Activated CD8-positive, alpha-beta memory T cell treated with anti-CD3 and anti-CD28 coated beads for 48 hours (primary cell): ENCODE measurements around the gene GREB1L.
"Not testable (repeated sequence)": the region's sequence is repeated elsewhere in the genome, so short reads cannot be mapped to it uniquely, and the experiment has no call there.

Experiments
- DNase-seq, 3 experiments: peaks; one replicate each; pipeline ENCODE4 v3.0.0-alpha.2; 2020; ENCODE audit warnings: low read depth in 2 of 3, low spot score in 2 of 3

The GREB1L gene

DNA sequence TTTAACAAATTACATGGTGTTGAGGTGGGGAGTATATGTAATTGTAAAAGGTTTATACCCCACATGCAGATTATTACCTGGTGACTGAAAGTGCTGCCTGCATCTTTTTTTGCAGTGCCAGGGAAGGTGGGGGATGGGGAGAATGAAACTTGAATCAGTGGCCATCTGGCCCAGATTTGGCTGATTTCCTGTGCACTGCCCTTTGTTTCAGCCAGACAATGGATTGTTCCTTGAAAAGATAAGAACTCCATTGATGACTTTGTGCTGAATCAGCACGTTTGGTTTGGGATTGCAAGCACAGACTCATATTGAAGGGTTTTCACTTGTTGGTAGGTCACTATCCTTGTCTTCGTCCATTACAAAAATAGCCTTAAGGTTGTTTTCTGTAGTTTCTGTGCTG is 20.9 kb downstream of the GREB1L start:
- no peak for DNase-seq

GRCh38 chr18:21264651-21265050 is 22.6 kb downstream of the GREB1L start:
- no peak for DNase-seq

- no peak for DNase-seq
Observed at GRCh38 chr18:21265971-21266673, 24.1 kb downstream of the GREB1L start.

- DNase-seq: no peak
Observed at GRCh38 chr18:21267400-21267799, 25.4 kb downstream of the GREB1L start.

- no peak for DNase-seq
Observed at GRCh38 chr18:21269349-21269748, 27.3 kb downstream of the GREB1L start.

- DNase-seq: no peak
Observed at GRCh38 chr18:21270453-21270852, 28.4 kb downstream of the GREB1L start.

GRCh38 chr18:21272016-21272579 is 30.1 kb downstream of the GREB1L start:
- no peak for DNase-seq

DNA sequence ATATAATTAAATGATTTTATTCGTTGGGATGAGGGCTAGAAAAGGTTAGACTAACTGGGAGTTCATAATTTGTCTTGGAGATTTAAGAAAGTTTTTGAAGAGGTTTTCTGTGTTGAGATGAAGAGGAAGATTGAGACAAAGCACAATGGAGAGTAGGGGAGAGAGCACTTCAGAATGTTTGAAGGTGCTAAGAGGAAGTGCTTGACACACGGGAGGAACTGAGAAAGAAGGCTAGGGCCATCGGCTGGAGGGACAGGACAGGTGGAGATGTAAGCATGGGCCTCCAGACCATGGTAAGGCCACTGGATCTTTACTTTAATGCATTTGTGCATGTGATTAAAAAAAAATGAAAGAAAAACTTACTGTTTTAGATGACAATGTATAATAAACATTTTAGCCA is 31.5 kb downstream of the GREB1L start:
- DNase-seq: no peak

- no peak for DNase-seq
Observed at GRCh38 chr18:21275645-21276044, 33.6 kb downstream of the GREB1L start.

- DNase-seq: no peak
Observed at GRCh38 chr18:21277578-21277977, 35.5 kb downstream of the GREB1L start.

DNA sequence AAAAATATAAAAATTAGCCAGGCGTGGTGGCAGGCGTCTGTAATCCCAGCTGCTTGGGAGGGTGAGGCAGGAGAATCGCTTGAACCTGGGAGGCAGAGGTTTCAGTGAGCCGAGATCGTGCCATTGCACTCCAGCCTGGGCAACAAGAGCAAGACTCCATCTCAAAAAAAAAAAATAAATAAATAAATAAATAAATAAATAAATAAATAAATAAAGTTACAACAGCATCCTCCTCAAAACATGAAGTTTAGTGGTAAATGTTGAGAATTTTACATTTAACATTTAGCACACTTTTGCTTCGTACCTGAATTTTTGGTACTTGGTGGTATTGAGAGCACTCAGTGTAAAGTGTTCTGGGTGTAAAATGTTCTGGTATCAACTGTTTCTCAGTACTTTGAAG is 36.2 kb downstream of the GREB1L start:
- not testable (repeated sequence) for DNase-seq

DNA sequence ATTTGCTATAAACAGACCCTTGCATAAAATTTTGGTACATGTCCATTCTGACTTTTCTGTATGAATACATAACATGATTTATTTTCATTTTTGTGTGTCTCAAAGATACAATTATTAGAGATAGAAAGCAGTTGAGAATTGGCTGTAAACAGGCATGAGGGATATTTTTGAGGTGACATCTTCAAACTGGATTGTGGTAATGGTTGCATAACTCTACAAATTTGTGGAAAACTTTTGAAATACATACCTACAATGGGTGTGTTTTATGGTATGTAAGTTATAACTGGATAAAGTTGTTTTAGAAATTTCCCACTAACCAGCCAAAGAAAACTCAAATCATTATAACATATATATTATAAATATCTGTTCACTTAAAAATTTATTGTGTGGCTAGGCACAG is 39.6 kb downstream of the GREB1L start:
- no peak for DNase-seq

- no peak for DNase-seq
Observed at GRCh38 chr18:21284540-21284939, 42.5 kb downstream of the GREB1L start.

DNA sequence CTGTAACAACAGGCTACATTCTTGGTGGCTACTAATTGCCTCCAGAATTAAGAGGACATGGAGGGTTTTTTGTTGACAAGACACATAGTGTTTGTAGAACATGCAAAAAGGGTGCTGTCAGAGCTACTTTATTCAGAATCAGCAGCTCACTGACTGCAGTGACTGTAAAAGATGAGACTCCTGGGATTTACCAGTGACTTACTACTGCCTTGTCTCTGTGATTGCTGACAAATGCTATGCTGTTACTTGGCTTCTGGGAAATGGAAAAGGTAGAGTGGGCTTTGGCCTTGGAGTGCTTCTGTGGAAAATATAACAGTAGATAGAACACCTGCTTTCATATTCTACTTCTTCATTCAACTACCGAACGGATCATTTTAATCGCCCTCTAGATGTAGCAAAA is 47.8 kb downstream of the GREB1L start:
- no peak for DNase-seq

GRCh38 chr18:21291106-21291505 is 49.1 kb downstream of the GREB1L start:
- no peak for DNase-seq

- no peak for DNase-seq
Observed at GRCh38 chr18:21293479-21293878, 51.4 kb downstream of the GREB1L start.

- no peak for DNase-seq
Observed at GRCh38 chr18:21295101-21295500, 53.1 kb downstream of the GREB1L start.

DNA sequence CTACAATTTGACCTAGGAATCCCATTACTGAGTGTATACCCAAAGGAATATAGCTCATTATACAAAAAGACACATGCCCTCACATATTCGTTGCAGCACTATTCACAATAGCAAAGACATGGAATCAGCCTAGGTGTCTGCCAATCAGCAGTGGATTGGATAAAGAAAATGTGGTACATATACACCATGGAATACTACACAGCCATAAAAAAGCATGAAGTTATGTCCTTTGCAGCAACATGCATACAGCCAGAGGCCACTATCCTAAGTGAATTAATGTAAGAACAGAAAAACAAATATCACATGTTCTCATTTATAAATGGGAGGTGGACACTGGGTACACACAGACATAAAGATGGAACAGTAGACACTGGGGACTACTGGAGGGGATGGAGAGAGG is 54.0 kb downstream of the GREB1L start:
- no peak for DNase-seq

DNA sequence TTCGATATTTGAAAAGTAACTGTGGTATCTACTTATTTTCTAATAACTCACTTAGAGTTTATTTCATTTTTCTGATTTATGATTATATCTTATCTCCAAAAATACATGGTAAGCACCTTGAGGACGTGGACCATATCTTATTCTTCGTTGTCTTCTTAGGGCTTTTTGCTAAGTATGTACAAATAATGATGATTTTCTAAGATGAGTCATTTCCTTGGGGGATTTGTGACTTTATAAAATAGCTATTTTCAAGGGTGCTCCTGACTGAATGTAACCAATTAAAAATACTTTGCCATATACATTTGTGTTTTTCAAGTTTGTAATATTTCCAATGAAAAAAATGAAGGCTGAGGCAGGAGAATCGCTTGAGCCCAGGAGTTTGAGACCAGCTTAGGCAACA is 56.3 kb downstream of the GREB1L start:
- no peak for DNase-seq

DNA sequence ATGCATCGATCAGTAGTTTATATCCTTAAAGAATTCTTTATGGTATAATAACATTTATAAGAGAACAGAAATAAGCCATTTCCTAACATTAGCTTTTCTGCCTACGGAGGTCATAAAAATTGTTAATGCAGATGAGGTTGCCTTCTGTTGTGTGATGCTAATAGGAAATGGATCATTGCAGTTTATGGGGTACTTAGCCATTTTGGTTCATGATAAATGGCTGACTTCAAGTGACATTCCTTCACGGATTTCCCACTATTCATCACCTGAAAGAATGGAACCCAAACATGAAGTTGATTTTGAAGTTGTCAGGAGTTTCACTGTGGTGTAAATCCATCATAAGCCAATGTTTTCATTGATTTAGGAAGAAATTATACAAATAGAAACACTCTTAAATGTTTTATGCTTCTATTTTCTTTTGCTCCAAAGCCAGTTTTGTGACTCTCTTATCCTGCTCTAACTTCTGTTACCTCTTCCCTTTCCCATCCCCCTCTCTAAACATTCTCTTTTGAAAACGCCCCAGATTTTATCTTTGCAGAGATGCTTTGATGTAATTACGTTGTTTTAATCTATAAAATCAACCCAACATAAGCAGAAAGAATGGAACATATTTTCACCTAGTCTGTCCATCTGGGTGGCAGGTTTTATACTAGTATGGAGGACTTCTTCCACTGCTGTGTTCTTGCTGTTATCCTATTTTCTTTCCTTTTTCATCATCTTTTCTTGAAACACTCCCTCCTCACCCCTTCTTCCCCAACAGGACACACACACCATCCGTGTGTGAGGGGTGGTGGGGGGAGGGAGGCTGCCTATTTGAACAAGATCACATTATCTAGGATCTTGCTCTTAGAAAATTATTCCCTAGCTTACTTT is 58.2 kb downstream of the GREB1L start:
- DNase-seq: no peak

- DNase-seq: no peak
Observed at GRCh38 chr18:21300908-21301200, 58.8 kb downstream of the GREB1L start.

DNA sequence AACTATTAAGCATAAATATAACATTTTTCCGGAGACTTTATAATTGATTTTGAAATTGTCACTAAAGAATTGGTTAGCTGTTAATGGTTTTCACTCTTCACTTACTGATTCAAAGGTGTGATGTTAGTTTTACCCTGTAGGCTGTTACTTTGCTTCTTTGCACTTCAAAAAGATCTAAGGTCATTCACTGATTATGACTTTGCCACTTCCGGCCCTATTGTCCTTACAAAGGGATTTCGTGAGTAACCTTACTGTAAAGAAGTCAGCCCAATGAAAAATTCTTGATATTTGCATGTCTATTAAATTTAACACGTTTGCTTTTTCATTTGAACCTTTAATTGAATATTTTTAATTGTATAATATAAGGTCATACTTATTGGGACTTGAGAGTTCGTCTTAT is 61.4 kb downstream of the GREB1L start:
- no peak for DNase-seq
